ENCODE results near the gene ELMOD1. TPM values are rescaled to one million over a fixed set of nuclear protein-coding genes. Genes with fewer than 3 reads are reported as not detected.

Gene ELMOD1
- total RNA-seq, 1 donor from 2014 or later = 0.92 TPM

- intact Hi-C loops (cut with micrococcal nuclease) = no loop called here
- DNase-seq (no peak), ATAC-seq (no peak)
Observed at GRCh38 chr11:107705027-107705426, 114.1 kb downstream of the ELMOD1 start.

- DNase-seq (no peak), ATAC-seq (no peak)
- intact Hi-C loops (cut with micrococcal nuclease) = no loop called here
Observed at GRCh38 chr11:107706531-107706930, 115.6 kb downstream of the ELMOD1 start.

- no peak for DNase-seq
- ATAC-seq = no peak
- intact Hi-C loops (cut with micrococcal nuclease) = no loop called here
Observed at GRCh38 chr11:107707215-107707671, 116.3 kb downstream of the ELMOD1 start.

GRCh38 chr11:107707807-107708206 lies 116.9 kb downstream of the ELMOD1 start:
- DNase-seq (no peak), ATAC-seq (no peak)
- intact Hi-C loops (cut with micrococcal nuclease) = no loop called here

GRCh38 chr11:107708792-107709191 lies 117.8 kb downstream of the ELMOD1 start:
- intact Hi-C loops (cut with micrococcal nuclease) = no loop called here
- ATAC-seq = no peak
- no peak for DNase-seq

- ATAC-seq (no peak), DNase-seq (no peak)
- intact Hi-C loops (cut with micrococcal nuclease) = no loop called here
Observed at GRCh38 chr11:107710301-107710700, 119.4 kb downstream of the ELMOD1 start.

GRCh38 chr11:107711861-107712755 lies 121.2 kb downstream of the ELMOD1 start, which contains the start of gene SLN:
Gene SLN (minus strand): TSS chr11:107712056.
- intact Hi-C loops (cut with micrococcal nuclease) = no loop called here
- ATAC-seq (no peak), DNase-seq (no peak)

- ATAC-seq (no peak), DNase-seq (no peak)
- intact Hi-C loops (cut with micrococcal nuclease) = no loop called here
Observed at GRCh38 chr11:107713009-107713408, 122.1 kb downstream of the ELMOD1 start.

Other genes with a start within 250 kb of the ELMOD1 start
- 9.5 TPM for gene CWF19L2, start 133.3 kb upstream of the ELMOD1 start, total RNA-seq
- gene ALKBH8, start 25.4 kb upstream of the ELMOD1 start, total RNA-seq = 6.8 TPM
- gene SLN, start 120.9 kb downstream of the ELMOD1 start, total RNA-seq = 5.7 TPM